ENCODE results near the gene GSN. TPM values are rescaled to one million over a fixed set of nuclear protein-coding genes. Genes with fewer than 3 reads are reported as not detected.

Gene GSN
- total RNA-seq, 1 experiment from 2014 or later, result 207 TPM

DNA sequence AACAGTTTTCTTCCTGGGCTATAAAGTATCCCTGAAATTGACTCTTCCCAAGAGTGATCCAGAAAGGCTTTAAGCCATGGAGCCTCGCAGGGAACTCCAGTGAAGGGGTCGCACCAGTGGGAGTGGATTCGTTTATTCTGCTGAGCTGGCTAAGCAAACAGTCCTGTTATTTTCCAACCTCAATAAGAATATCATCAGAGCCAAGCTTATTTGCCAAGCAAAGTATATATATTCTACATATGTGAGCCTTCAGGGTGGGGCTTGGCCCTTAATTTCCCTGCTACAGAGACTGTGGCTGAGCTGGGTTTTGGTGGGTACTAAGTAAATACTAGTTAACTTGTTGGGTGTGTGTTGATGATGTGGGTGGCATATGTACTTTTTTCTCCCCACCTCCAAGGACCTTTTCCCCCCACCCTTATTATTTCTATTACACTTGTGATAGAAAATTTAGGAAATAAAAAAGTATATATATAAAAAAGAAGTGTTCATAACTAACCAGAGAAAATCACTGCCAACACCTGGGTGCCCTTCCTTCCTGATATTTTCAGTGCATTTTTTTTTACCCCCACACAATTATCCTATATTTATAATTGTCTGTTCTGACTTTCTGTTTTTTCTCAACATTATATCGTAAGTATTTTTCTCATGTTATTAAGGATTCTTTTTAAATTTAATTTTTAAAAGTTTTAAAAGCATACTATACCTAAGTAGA, 5.3 kb downstream of the GSN start:
- no peak for DNase-seq (ENCODE audit: low read depth)

- no peak for DNase-seq (ENCODE audit: low read depth)
These were observed 6.9 kb downstream of the GSN start for GRCh38 chr9:121274851-121275250.

- peak; percentile 55 for DNase-seq (ENCODE audit: low read depth)
These were observed 8.1 kb downstream of the GSN start for GRCh38 chr9:121275781-121276658.

GRCh38 chr9:121277026-121277425, 9.1 kb downstream of the GSN start:
- no peak for DNase-seq (ENCODE audit: low read depth)

DNA sequence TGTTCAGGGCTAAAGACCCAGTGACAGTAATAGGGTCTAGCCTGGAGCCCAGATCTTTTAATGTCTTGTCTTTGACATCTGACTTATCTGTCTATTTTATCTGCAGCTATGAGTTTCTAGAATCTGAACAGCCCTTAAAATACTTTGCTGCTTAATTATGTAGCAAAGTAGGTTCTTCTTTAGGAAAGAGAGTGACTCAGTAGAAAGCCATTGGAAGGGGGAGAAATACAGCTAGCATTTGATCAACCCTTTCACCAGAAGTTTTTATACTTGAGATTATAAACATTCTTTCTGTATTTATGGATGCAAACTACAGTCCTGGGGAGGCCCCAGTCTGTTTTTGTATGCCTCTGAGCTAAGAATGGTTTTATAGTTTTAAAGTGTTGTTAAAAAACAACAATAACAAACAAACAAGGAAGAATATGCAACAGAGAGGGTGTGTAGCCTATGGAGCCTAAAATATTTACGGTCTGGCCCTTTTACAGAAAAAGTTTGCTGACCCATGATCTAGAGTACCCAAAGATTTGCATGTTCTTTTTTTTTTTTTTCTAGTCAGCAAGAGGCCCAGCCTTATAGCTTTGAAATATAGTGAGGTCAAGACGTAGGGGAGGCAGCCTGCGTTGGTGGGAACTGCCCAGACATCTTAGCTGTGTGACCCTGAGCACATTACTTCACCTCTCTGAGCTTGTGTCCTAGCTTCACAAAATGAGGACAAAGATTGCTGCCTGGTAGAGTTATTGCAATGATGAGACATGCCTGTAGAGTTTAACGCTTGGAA, 9.7 kb downstream of the GSN start:
- DNase-seq (ENCODE audit: low read depth), result peak; percentile 72

GRCh38 chr9:121278477-121279261, 10.7 kb downstream of the GSN start:
- DNase-seq (ENCODE audit: low read depth), result peak; percentile 99

GRCh38 chr9:121279776-121280388, 11.9 kb downstream of the GSN start:
- DNase-seq (ENCODE audit: low read depth), result no peak

GRCh38 chr9:121280715-121281613, 13.0 kb downstream of the GSN start:
- DNase-seq (ENCODE audit: low read depth), result no peak

DNA sequence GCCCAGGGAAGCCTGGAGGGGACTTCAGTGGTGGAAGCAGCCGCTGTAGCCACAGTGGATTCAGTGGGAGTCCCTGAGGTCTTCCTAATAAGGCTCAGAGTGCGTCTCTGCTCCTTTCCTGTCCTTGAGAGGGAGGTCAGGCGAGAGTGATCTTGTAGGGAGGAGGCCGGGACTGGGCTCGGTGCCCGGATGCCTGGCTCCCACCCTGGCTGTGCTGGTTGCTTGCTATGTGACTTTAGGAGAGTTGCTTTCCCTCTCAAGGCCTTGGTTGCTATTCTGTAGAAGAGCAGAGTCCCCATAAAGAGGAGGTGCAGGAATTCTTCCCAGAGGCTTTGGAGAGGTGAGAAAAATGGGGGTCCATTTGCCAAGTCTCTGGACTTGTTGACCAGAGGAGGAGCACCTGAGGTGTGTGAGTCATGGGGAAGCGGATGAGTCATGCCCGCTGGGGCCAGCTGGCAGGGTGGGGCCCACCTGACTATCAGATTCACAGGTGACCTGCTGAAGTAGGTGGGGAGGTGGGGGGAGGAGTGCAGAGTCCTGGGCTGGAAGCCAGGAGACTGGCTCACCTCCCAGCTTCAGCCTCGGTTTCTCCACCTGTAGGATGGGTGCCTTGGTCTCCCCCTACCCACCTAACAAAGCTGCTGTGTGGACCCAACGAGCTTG, 13.8 kb downstream of the GSN start:
- DNase-seq (ENCODE audit: low read depth), result peak; percentile 88

DNA sequence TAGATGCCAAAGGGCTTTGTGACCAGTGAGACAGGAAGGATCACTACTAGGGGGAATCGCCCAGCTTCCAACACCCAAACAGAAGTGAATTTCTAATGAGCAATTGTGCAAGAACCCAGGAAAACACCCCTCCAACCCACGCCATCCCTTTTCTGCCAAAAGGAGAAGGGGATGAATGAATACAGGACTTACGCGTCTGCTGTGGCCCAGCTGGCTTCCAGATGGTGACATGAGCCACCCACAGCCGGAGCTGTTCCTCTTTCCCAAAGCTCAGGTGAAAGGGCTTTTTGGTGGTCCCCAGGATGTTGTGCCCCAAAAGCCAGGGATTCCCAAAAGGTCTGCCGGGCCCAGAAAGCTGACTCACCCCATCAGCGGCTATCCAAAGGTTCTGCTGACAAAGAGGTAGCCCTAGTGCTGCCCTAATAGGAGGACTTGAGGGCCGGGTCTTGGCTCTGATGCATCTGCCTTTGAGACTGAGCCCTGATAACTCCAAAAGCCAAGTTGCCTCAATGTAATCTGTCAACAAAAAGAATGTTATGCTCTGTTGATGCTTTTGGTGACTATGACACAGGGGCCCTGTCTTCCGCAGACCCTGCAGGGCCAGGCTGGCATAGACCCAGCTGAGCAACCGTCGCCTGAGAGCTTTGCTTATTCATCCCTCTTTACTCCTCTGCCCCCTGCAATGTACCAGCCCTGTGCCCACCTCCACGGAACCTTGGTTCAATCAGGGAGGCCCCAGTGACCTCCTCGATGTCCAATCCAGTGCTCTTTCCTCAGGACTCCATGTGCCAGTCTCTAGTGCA, 14.5 kb downstream of the GSN start:
- peak; percentile 55 for DNase-seq (ENCODE audit: low read depth)

DNA sequence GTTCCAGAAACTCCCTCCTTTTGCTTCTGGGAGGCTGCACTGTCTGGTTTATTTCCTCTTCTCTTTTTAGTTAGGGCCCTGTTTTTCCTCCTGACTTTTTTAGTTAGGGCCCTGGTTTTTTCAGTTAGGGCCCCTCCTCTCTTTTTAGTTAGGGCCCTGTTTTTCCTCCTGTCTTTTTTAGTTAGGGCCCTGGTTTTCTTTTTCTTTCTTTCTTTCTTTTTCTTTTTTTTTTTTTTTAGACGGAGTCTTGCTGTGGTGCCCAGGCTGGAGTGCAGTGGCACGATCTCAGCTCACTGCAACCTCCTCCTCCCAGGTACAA, 15.1 kb downstream of the GSN start:
- DNase-seq (ENCODE audit: low read depth), result no peak

DNA sequence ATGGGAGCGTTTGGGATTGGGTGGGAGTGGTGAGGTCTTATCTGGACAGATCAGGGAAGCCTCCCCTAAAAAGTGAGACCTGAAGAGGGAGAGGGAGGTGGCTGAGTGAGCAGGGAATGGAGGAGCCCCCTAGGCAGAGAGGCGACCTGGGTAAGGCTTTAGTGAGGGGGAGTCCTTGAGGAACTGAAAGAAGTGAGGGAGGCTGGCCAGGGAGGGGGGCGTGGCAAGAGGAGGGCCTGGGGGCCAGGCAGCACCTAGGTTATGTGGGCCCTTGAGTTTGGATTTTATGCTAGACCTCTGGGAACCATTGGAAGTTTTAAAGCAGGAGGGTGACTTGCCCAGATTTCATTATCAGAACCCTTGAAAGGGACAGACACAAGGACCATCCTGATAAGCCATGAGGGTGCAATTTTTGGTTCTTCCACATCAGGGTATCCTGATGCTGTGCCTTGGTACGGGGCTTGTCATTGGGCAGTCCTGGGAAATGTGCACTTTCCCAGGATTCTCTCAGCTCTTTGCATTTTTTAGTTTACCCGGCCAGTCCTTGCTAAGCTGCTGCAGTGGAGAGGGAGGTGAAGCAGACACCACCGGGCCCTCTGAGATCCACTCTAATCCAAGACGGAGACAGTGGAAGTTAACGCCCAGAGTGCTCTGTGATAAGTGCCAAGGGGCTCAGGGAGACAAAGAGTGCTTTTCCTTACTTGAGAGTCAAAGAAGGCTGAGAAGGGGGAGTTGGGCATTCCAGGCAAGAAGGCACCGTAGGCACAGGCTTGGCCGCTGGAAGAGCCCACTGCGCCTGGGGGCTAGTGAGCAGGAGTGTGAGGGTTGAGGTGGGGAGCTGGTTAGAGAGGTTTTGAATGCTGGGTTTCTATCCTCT, 16.1 kb downstream of the GSN start:
- DNase-seq (ENCODE audit: low read depth), result no peak

GRCh38 chr9:121284733-121285451, 16.9 kb downstream of the GSN start:
- no peak for DNase-seq (ENCODE audit: low read depth)

GRCh38 chr9:121285835-121286687, 18.1 kb downstream of the GSN start:
- peak; percentile 90 for DNase-seq (ENCODE audit: low read depth)

- no peak for DNase-seq (ENCODE audit: low read depth)
These were observed 18.7 kb downstream of the GSN start for GRCh38 chr9:121286688-121286972.
